GM12875 (cell line): ENCODE results near the gene ID4.

ENCODE experiments used
- H3K4me3 ChIP-seq: one replicate; pipeline ENCODE4 v1.5.1; 2011; ENCODE audit warnings: low read depth, low read length, control low read depth
- CTCF ChIP-seq: IDR thresholded peaks from 2 replicates; pipeline ENCODE4 v1.5.1; 2011; ENCODE audit warnings: low read depth, mild to moderate bottlenecking, control low read depth, inconsistent platforms, low read length, moderate library complexity, borderline replicate concordance; ENCODE audit not compliant: insufficient read depth

Gene ID4

GRCh38 chr6:19891451-19891850 lies 54.3 kb downstream of the ID4 start:
- H3K4me3 ChIP-seq, result no peak overlapping the region
- no peak for TF ChIP-seq CTCF
